Measurements from ENCODE around the gene SPART.

DNA sequence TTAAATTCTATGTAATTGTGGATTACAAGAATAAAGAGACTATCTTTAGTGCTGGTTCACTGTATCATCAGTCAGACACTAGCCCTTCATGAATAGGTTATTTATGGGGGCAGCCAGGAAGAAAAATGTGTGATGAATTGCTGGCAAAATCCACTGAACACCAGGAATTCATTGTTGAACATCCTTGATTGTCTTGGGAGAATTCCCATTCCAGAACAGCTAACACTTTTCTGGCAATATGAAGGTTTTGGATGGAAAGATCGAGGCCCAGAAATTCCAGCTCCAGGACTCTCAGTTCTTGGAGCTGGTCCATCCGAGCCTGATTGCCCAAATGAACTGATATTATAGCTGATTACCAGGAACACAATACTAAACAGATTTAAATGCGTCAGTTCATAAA, 11.5 kb upstream of the SPART start:
- TF ChIP-seq CTCF (IDR thresholded peaks at IDR 0.05), result no peak
- TF ChIP-seq POLR2A (IDR thresholded peaks at IDR 0.05), result no peak
